ENCODE measurements around the gene MYH6. TPM values are rescaled to one million over a fixed set of nuclear protein-coding genes. Genes with fewer than 3 reads are reported as not detected.

The MYH6 gene
- total and polyA plus RNA-seq, 2 of the 13 experiments (the other 11 are each of a cell fraction or from before 2014, with no cell fraction given), result 0.01 TPM; not detected in 1

DNA sequence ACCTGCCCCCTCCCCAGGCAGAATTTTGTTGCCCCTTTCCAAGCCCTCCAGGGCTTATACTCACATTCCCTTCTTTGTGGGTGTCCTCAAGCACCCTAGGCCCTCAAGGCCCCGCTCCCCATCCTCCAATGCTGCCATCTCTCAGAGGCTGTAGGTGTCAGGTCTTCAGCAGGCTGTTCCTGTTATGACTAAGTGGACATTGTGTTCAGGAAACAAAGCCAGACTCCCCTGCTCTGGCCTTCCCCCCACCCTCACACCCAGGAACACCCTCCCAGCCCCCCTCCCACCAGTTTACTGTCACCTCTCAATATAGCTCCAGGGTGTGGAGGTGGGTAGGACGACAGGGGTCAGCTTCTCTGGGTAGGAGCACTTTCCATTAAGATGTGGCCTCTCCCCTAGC lies 1.4 kb upstream of the MYH6 start (continued):
- TF ChIP-seq, protein P1, sequence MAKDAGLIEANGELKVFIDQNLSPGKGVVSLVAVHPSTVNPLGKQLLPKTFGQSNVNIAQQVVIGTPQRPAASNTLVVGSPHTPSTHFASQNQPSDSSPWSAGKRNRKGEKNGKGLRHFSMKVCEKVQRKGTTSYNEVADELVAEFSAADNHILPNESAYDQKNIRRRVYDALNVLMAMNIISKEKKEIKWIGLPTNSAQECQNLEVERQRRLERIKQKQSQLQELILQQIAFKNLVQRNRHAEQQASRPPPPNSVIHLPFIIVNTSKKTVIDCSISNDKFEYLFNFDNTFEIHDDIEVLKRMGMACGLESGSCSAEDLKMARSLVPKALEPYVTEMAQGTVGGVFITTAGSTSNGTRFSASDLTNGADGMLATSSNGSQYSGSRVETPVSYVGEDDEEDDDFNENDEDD (CRISPR knock-in tag; IDR thresholded peaks at IDR 0.05; ENCODE audit: borderline replicate concordance), result no peak
- no peak for TF ChIP-seq KDM5B (CRISPR knock-in tag; IDR thresholded peaks at IDR 0.05; ENCODE audit: borderline replicate concordance)
- TF ChIP-seq, protein P2, sequence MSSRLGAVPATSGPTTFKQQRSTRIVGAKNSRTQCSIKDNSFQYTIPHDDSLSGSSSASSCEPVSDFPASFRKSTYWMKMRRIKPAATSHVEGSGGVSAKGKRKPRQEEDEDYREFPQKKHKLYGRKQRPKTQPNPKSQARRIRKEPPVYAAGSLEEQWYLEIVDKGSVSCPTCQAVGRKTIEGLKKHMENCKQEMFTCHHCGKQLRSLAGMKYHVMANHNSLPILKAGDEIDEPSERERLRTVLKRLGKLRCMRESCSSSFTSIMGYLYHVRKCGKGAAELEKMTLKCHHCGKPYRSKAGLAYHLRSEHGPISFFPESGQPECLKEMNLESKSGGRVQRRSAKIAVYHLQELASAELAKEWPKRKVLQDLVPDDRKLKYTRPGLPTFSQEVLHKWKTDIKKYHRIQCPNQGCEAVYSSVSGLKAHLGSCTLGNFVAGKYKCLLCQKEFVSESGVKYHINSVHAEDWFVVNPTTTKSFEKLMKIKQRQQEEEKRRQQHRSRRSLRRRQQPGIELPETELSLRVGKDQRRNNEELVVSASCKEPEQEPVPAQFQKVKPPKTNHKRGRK (CRISPR knock-in tag; IDR thresholded peaks at IDR 0.05), result no peak
- no peak for TF ChIP-seq THAP11 (CRISPR knock-in tag; IDR thresholded peaks at IDR 0.05)
- TF ChIP-seq, protein P3, sequence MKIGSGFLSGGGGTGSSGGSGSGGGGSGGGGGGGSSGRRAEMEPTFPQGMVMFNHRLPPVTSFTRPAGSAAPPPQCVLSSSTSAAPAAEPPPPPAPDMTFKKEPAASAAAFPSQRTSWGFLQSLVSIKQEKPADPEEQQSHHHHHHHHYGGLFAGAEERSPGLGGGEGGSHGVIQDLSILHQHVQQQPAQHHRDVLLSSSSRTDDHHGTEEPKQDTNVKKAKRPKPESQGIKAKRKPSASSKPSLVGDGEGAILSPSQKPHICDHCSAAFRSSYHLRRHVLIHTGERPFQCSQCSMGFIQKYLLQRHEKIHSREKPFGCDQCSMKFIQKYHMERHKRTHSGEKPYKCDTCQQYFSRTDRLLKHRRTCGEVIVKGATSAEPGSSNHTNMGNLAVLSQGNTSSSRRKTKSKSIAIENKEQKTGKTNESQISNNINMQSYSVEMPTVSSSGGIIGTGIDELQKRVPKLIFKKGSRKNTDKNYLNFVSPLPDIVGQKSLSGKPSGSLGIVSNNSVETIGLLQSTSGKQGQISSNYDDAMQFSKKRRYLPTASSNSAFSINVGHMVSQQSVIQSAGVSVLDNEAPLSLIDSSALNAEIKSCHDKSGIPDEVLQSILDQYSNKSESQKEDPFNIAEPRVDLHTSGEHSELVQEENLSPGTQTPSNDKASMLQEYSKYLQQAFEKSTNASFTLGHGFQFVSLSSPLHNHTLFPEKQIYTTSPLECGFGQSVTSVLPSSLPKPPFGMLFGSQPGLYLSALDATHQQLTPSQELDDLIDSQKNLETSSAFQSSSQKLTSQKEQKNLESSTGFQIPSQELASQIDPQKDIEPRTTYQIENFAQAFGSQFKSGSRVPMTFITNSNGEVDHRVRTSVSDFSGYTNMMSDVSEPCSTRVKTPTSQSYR (CRISPR knock-in tag; IDR thresholded peaks at IDR 0.05; ENCODE audit: borderline replicate concordance), result no peak
- no peak for TF ChIP-seq MBNL3 (CRISPR knock-in tag; conservative IDR thresholded peaks at IDR 0.05)
- TF ChIP-seq TEAD2 (CRISPR knock-in tag; IDR thresholded peaks at IDR 0.05), result no peak
- TF ChIP-seq, protein P4, sequence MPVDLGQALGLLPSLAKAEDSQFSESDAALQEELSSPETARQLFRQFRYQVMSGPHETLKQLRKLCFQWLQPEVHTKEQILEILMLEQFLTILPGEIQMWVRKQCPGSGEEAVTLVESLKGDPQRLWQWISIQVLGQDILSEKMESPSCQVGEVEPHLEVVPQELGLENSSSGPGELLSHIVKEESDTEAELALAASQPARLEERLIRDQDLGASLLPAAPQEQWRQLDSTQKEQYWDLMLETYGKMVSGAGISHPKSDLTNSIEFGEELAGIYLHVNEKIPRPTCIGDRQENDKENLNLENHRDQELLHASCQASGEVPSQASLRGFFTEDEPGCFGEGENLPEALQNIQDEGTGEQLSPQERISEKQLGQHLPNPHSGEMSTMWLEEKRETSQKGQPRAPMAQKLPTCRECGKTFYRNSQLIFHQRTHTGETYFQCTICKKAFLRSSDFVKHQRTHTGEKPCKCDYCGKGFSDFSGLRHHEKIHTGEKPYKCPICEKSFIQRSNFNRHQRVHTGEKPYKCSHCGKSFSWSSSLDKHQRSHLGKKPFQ (CRISPR knock-in tag; IDR thresholded peaks at IDR 0.05; ENCODE audit: insufficient replicate concordance), result no peak
- no peak for TF ChIP-seq ERF (CRISPR knock-in tag; IDR thresholded peaks at IDR 0.05)
